GM21390 (cell line): Measurements from ENCODE around the gene SLC24A4.

ENCODE experiments used
- ATAC-seq: cut with Tn5 transposase; IDR thresholded peaks from one replicate; pipeline ENCODE4 v1.9.1; 2021; ENCODE audit not compliant: unreplicated experiment

SLC24A4 gene

GRCh38 chr14:92538412-92538985, 215.5 kb downstream of the SLC24A4 start:
- peak; percentile 83 for ATAC-seq

GRCh38 chr14:92539419-92539818, 216.5 kb downstream of the SLC24A4 start:
- no peak for ATAC-seq

- ATAC-seq: no peak
Measured at GRCh38 chr14:92539875-92540274, 216.9 kb downstream of the SLC24A4 start.

- ATAC-seq: no peak
Measured at GRCh38 chr14:92540472-92541048, 217.6 kb downstream of the SLC24A4 start.

- no peak for ATAC-seq
Measured at GRCh38 chr14:92542766-92543554, 220.0 kb downstream of the SLC24A4 start.

DNA sequence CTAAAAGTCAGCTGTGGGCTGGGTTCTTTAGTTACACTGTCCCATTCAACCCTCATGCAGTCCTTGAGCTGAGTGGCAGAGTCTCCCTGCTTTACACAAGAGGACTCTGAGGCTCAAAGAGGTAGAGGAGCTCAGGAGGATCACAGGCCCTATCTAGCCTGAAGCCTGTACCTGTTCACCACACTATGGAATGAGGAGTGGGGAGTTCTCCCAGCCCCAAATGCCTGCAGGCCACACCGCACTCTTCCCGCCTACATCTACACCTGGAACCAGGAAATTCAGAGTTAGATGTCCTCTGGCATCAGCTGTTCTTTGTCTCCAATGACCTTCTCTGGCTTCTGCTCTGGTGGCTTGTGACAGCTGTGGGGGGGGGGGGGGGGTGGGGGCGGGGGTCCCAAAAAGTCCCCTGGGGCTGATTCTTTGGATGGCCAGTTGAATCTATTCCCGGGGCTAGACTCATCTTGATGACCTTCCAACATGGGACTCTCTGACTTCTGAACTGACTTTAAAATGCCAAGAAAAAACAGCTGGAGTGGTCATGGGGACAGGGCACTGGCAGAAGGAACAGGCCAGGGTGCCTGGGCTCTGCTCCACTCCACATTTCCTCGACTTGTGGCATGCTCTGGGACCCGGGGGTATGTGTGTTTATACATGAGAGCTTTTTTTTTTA, 221.2 kb downstream of the SLC24A4 start:
- ATAC-seq: no peak

DNA sequence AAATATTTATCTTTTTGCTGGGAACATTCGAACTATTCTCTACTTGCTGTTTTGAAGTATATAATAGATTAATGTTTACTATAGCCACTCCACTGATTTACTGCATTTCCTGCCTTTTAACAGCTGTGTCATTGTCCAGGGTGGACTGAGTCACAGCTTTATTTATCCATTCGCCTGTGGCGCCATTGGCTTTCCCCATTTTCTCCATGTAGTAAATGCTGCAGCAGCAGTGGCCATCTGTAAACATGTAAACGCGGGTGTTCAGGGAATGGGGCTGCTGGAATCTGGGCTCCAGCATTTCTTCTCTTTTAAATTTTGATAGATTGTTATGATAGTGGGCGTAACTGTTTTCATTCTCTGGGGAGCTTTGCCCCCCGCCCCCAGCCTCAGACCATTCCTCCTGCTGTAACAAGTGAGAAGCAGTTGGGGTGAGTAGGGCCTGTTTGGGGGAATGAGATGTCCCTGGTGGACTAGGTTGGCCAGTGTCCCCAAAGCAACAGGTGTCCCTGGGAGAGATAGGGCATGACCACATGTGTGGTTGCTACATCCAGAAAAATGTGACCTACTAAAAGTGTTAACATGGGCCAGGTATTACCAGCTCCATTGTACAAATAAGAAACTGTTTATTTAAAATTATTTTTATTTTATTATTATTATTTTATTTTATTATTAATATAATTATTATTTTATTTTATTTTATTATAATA, 223.5 kb downstream of the SLC24A4 start:
- ATAC-seq: no peak

- ATAC-seq: no peak
Measured at GRCh38 chr14:92549105-92549858, 226.3 kb downstream of the SLC24A4 start.

- ATAC-seq: no peak
Measured at GRCh38 chr14:92549859-92550230, 226.9 kb downstream of the SLC24A4 start.
